Measurements from ENCODE around the gene FREM2.

FREM2 gene

GRCh38 chr13:38702669-38703068, 15.8 kb downstream of the FREM2 start:
- Histone ChIP-seq H3K36me3 (ENCODE audit: control insufficient read depth, insufficient read depth, low read length) (no peaks in the 10 kb centered on the region), H3K4me1 (ENCODE audit: control insufficient read depth, insufficient read depth, low read length, poor library complexity, severe bottlenecking) (no peaks in the 10 kb centered on the region), H3K27me3 (replicated peaks; ENCODE audit: control insufficient read depth, insufficient read depth, low read length, poor library complexity, severe bottlenecking) (no peaks in the 10 kb centered on the region), H3K27ac (ENCODE audit: insufficient read depth, low read length, poor library complexity, severe bottlenecking) (no peak overlapping the region), H3K9me3 (ENCODE audit: control insufficient read depth, low read length) (no peaks in the 10 kb centered on the region), H3K4me3 (ENCODE audit: insufficient read depth, low read depth, low read length, poor library complexity, severe bottlenecking) (no peak overlapping the region)
- no peak for DNase-seq

GRCh38 chr13:38703255-38703654, 16.4 kb downstream of the FREM2 start:
- H3K4me3 ChIP-seq (ENCODE audit: insufficient read depth, low read depth, low read length, poor library complexity, severe bottlenecking) = no peak overlapping the region
- H3K27me3 ChIP-seq (replicated peaks; ENCODE audit: control insufficient read depth, insufficient read depth, low read length, poor library complexity, severe bottlenecking) = no peaks in the 10 kb centered on the region
- no peaks in the 10 kb centered on the region for H3K4me1 ChIP-seq (ENCODE audit: control insufficient read depth, insufficient read depth, low read length, poor library complexity, severe bottlenecking)
- no peak for DNase-seq
- H3K36me3 ChIP-seq (ENCODE audit: control insufficient read depth, insufficient read depth, low read length) = no peaks in the 10 kb centered on the region
- no peak overlapping the region for H3K27ac ChIP-seq (ENCODE audit: insufficient read depth, low read length, poor library complexity, severe bottlenecking)
- no peaks in the 10 kb centered on the region for H3K9me3 ChIP-seq (ENCODE audit: control insufficient read depth, low read length)

GRCh38 chr13:38705365-38705764, 18.5 kb downstream of the FREM2 start:
- Histone ChIP-seq H3K9me3 (ENCODE audit: control insufficient read depth, low read length) (no peaks in the 10 kb centered on the region), H3K36me3 (ENCODE audit: control insufficient read depth, insufficient read depth, low read length) (no peaks in the 10 kb centered on the region), H3K27ac (ENCODE audit: insufficient read depth, low read length, poor library complexity, severe bottlenecking) (no peak overlapping the region), H3K4me3 (ENCODE audit: insufficient read depth, low read depth, low read length, poor library complexity, severe bottlenecking) (no peak overlapping the region), H3K4me1 (ENCODE audit: control insufficient read depth, insufficient read depth, low read length, poor library complexity, severe bottlenecking) (no peaks in the 10 kb centered on the region), H3K27me3 (replicated peaks; ENCODE audit: control insufficient read depth, insufficient read depth, low read length, poor library complexity, severe bottlenecking) (no peaks in the 10 kb centered on the region)
- DNase-seq = no peak

- DNase-seq = no peak
- no peaks in the 10 kb centered on the region for H3K27me3 ChIP-seq (replicated peaks; ENCODE audit: control insufficient read depth, insufficient read depth, low read length, poor library complexity, severe bottlenecking)
- no peaks in the 10 kb centered on the region for H3K36me3 ChIP-seq (ENCODE audit: control insufficient read depth, insufficient read depth, low read length)
- no peak overlapping the region for H3K4me3 ChIP-seq (ENCODE audit: insufficient read depth, low read depth, low read length, poor library complexity, severe bottlenecking)
- H3K27ac ChIP-seq (ENCODE audit: insufficient read depth, low read length, poor library complexity, severe bottlenecking) = no peak overlapping the region
- no peaks in the 10 kb centered on the region for H3K9me3 ChIP-seq (ENCODE audit: control insufficient read depth, low read length)
- no peaks in the 10 kb centered on the region for H3K4me1 ChIP-seq (ENCODE audit: control insufficient read depth, insufficient read depth, low read length, poor library complexity, severe bottlenecking)
Observed at GRCh38 chr13:38707460-38707859, 20.6 kb downstream of the FREM2 start.

GRCh38 chr13:38713046-38713445, 26.2 kb downstream of the FREM2 start:
- no peak overlapping the region for H3K4me3 ChIP-seq (ENCODE audit: insufficient read depth, low read depth, low read length, poor library complexity, severe bottlenecking)
- H3K4me1 ChIP-seq (ENCODE audit: control insufficient read depth, insufficient read depth, low read length, poor library complexity, severe bottlenecking) = no peaks in the 10 kb centered on the region
- H3K27ac ChIP-seq (ENCODE audit: insufficient read depth, low read length, poor library complexity, severe bottlenecking) = no peak overlapping the region
- H3K9me3 ChIP-seq (ENCODE audit: control insufficient read depth, low read length) = no peaks in the 10 kb centered on the region
- no peaks in the 10 kb centered on the region for H3K36me3 ChIP-seq (ENCODE audit: control insufficient read depth, insufficient read depth, low read length)
- no peaks in the 10 kb centered on the region for H3K27me3 ChIP-seq (replicated peaks; ENCODE audit: control insufficient read depth, insufficient read depth, low read length, poor library complexity, severe bottlenecking)
- DNase-seq = no peak

GRCh38 chr13:38718374-38718773, 31.5 kb downstream of the FREM2 start:
- Histone ChIP-seq H3K36me3 (ENCODE audit: control insufficient read depth, insufficient read depth, low read length) (no peaks in the 10 kb centered on the region), H3K27me3 (replicated peaks; ENCODE audit: control insufficient read depth, insufficient read depth, low read length, poor library complexity, severe bottlenecking) (no peaks in the 10 kb centered on the region), H3K4me1 (ENCODE audit: control insufficient read depth, insufficient read depth, low read length, poor library complexity, severe bottlenecking) (no peaks in the 10 kb centered on the region), H3K27ac (ENCODE audit: insufficient read depth, low read length, poor library complexity, severe bottlenecking) (no peak overlapping the region), H3K9me3 (ENCODE audit: control insufficient read depth, low read length) (no peaks in the 10 kb centered on the region), H3K4me3 (ENCODE audit: insufficient read depth, low read depth, low read length, poor library complexity, severe bottlenecking) (no peak overlapping the region)
- no peak for DNase-seq

- Histone ChIP-seq H3K4me1 (ENCODE audit: control insufficient read depth, insufficient read depth, low read length, poor library complexity, severe bottlenecking) (no peaks in the 10 kb centered on the region), H3K4me3 (ENCODE audit: insufficient read depth, low read depth, low read length, poor library complexity, severe bottlenecking) (no peak overlapping the region)
Observed at GRCh38 chr13:38730332-38730731, 43.5 kb downstream of the FREM2 start.

GRCh38 chr13:38733146-38733545, 46.3 kb downstream of the FREM2 start:
- H3K36me3 ChIP-seq (ENCODE audit: control insufficient read depth, insufficient read depth, low read length) = no peaks in the 10 kb centered on the region
- no peak overlapping the region for H3K4me3 ChIP-seq (ENCODE audit: insufficient read depth, low read depth, low read length, poor library complexity, severe bottlenecking)
- no peak overlapping the region for H3K27ac ChIP-seq (ENCODE audit: insufficient read depth, low read length, poor library complexity, severe bottlenecking)
- H3K27me3 ChIP-seq (replicated peaks; ENCODE audit: control insufficient read depth, insufficient read depth, low read length, poor library complexity, severe bottlenecking) = no peaks in the 10 kb centered on the region
- H3K9me3 ChIP-seq (ENCODE audit: control insufficient read depth, low read length) = no peaks in the 10 kb centered on the region
- no peak for DNase-seq
- no peaks in the 10 kb centered on the region for H3K4me1 ChIP-seq (ENCODE audit: control insufficient read depth, insufficient read depth, low read length, poor library complexity, severe bottlenecking)

More at GRCh38 chr13:38730332-38730731, 43.5 kb downstream of the FREM2 start:
- Histone ChIP-seq H3K9me3 (ENCODE audit: control insufficient read depth, low read length) (no peaks in the 10 kb centered on the region), H3K27ac (ENCODE audit: insufficient read depth, low read length, poor library complexity, severe bottlenecking) (no peak overlapping the region), H3K36me3 (ENCODE audit: control insufficient read depth, insufficient read depth, low read length) (no peaks in the 10 kb centered on the region), H3K27me3 (replicated peaks; ENCODE audit: control insufficient read depth, insufficient read depth, low read length, poor library complexity, severe bottlenecking) (no peaks in the 10 kb centered on the region)
- DNase-seq = no peak

GRCh38 chr13:38735665-38736440, 49.0 kb downstream of the FREM2 start:
- H3K27me3 ChIP-seq (replicated peaks; ENCODE audit: control insufficient read depth, insufficient read depth, low read length, poor library complexity, severe bottlenecking) = no peaks in the 10 kb centered on the region
- no peak overlapping the region for H3K4me3 ChIP-seq (ENCODE audit: insufficient read depth, low read depth, low read length, poor library complexity, severe bottlenecking)

GRCh38 chr13:38743466-38743865, 56.6 kb downstream of the FREM2 start:
- DNase-seq = no peak
- Histone ChIP-seq H3K9me3 (ENCODE audit: control insufficient read depth, low read length) (no peaks in the 10 kb centered on the region), H3K4me3 (ENCODE audit: insufficient read depth, low read depth, low read length, poor library complexity, severe bottlenecking) (no peak overlapping the region), H3K27me3 (replicated peaks; ENCODE audit: control insufficient read depth, insufficient read depth, low read length, poor library complexity, severe bottlenecking) (no peaks in the 10 kb centered on the region), H3K36me3 (ENCODE audit: control insufficient read depth, insufficient read depth, low read length) (no peaks in the 10 kb centered on the region), H3K4me1 (ENCODE audit: control insufficient read depth, insufficient read depth, low read length, poor library complexity, severe bottlenecking) (no peaks in the 10 kb centered on the region), H3K27ac (ENCODE audit: insufficient read depth, low read length, poor library complexity, severe bottlenecking) (no peak overlapping the region)

More at GRCh38 chr13:38735665-38736440, 49.0 kb downstream of the FREM2 start:
- Histone ChIP-seq H3K4me1 (ENCODE audit: control insufficient read depth, insufficient read depth, low read length, poor library complexity, severe bottlenecking) (no peaks in the 10 kb centered on the region), H3K9me3 (ENCODE audit: control insufficient read depth, low read length) (no peaks in the 10 kb centered on the region), H3K27ac (ENCODE audit: insufficient read depth, low read length, poor library complexity, severe bottlenecking) (no peak overlapping the region), H3K36me3 (ENCODE audit: control insufficient read depth, insufficient read depth, low read length) (no peaks in the 10 kb centered on the region)
- DNase-seq = no peak
